GM18498 (cell line): ENCODE data around the gene LCE3E.

Experiments used
- ATAC-seq: cut with Tn5 transposase; IDR thresholded peaks from one replicate; pipeline ENCODE4 v1.9.1; 2021; ENCODE audit warnings: mild to moderate bottlenecking, moderate library complexity; ENCODE audit not compliant: unreplicated experiment

LCE3E gene

GRCh38 chr1:152517237-152517811, 49.3 kb downstream of the LCE3E start:
- ATAC-seq = no peak

GRCh38 chr1:152516082-152516481, 50.5 kb downstream of the LCE3E start:
- ATAC-seq = no peak
